SW 1271 (cell line): ENCODE measurements around the gene OBP2A.
"Not testable (repeated sequence)": the region's sequence is repeated elsewhere in the genome, so short reads cannot be mapped to it uniquely, and the experiment has no call there.

Experiments used
- DNase-seq, 2 experiments: peaks; one replicate each; lab custom pipeline; 2025; lab: John Stamatoyannopoulos, UW

OBP2A gene

GRCh38 chr9:135509458-135509857 is 36.5 kb upstream of the OBP2A start:
- no peak for DNase-seq

GRCh38 chr9:135512241-135512603 is 33.7 kb upstream of the OBP2A start:
- no peak for DNase-seq

- DNase-seq: no peak
These were observed 33.0 kb upstream of the OBP2A start for GRCh38 chr9:135512904-135513303.

- DNase-seq: no peak
These were observed 32.5 kb upstream of the OBP2A start for GRCh38 chr9:135513351-135513846.

- not testable (repeated sequence) for DNase-seq
These were observed 32.0 kb upstream of the OBP2A start for GRCh38 chr9:135513906-135514305.

- no peak for DNase-seq
These were observed 31.4 kb upstream of the OBP2A start for GRCh38 chr9:135514342-135515082.

GRCh38 chr9:135515083-135515951 is 30.6 kb upstream of the OBP2A start:
- no peak for DNase-seq

- no peak for DNase-seq
These were observed 29.6 kb upstream of the OBP2A start for GRCh38 chr9:135516132-135516860.

- DNase-seq: no peak
These were observed 28.5 kb upstream of the OBP2A start for GRCh38 chr9:135517407-135517822.

GRCh38 chr9:135519179-135519971 is 26.6 kb upstream of the OBP2A start:
- DNase-seq: no peak

- DNase-seq: no peak
These were observed 24.9 kb upstream of the OBP2A start, which contains the start of gene LCN1 for GRCh38 chr9:135520916-135521607. LCN1 (plus strand) TSS chr9:135521440; CDS start chr9:135521498, 58 bp downstream.

GRCh38 chr9:135521608-135522095 is 24.3 kb upstream of the OBP2A start:
- DNase-seq: no peak

GRCh38 chr9:135522137-135522877 is 23.6 kb upstream of the OBP2A start:
- no peak for DNase-seq

GRCh38 chr9:135522931-135523330 is 23.0 kb upstream of the OBP2A start:
- DNase-seq: no peak

- DNase-seq: no peak
These were observed 22.3 kb upstream of the OBP2A start for GRCh38 chr9:135523521-135524129.

GRCh38 chr9:135524130-135524861 is 21.6 kb upstream of the OBP2A start:
- DNase-seq: no peak

GRCh38 chr9:135525241-135526088 is 20.5 kb upstream of the OBP2A start:
- DNase-seq: no peak
